GM18517 (cell line): ENCODE results near the gene TDRD12.

Experiments
- ATAC-seq: cut with Tn5 transposase; IDR thresholded peaks from one replicate; pipeline ENCODE4 v1.9.1; 2021; ENCODE audit warnings: mild to moderate bottlenecking, moderate library complexity; ENCODE audit not compliant: unreplicated experiment

TDRD12 gene

GRCh38 chr19:32719611-32720059, at the start of gene TDRD12:
TDRD12 (plus strand) TSS chr19:32719767; CDS start chr19:32720073, 306 bp downstream.
- no peak for ATAC-seq

- no peak for ATAC-seq
Measured at GRCh38 chr19:32671883-32672593, 47.5 kb upstream of the TDRD12 start.

DNA sequence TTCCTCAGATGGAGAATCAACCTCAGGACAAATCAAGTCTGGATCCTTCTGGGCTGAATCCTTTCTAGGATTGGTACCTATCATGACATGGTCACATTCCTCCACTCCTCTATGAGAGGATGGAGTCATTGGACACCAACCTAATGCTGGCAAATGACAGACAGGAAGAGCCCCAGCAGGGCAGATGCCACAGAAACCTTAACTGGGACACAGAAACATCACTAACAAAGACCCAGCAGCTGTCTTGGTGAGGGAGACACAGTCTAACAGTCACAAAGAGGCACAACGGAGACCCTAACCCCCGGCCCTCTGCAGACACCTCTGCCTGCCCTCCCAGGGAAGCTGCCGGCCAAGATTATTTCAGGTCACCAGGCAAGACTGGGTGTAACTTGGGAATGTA, 46.7 kb upstream of the TDRD12 start:
- no peak for ATAC-seq

DNA sequence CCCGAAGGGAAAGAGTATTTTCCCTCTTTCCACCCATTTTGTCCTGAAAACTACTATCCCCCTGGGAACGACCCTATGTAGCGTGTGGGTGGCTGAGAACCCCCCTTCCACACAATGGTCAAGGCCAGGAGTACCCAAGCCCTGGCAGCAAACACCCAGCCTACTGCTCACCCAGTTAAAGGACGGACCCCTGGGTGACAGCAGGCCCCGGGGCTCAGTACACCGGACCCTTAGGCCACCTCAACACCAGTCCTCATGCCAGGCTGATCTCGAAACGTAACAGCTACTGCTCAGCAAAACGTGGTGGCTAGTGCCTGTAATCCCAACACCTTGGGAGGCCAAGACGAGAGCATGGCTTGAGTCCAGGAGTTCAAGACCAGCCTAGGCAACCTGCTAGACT, 46.0 kb upstream of the TDRD12 start:
- ATAC-seq: no peak

GRCh38 chr19:32674153-32674930, 45.2 kb upstream of the TDRD12 start:
- ATAC-seq: no peak

- peak; percentile 97 for ATAC-seq
Measured at GRCh38 chr19:32674931-32675719, 44.4 kb upstream of the TDRD12 start, which contains the start of gene ANKRD27. ANKRD27 (minus strand) TSS chr19:32675180; CDS start chr19:32659015, 16,165 bp downstream.

DNA sequence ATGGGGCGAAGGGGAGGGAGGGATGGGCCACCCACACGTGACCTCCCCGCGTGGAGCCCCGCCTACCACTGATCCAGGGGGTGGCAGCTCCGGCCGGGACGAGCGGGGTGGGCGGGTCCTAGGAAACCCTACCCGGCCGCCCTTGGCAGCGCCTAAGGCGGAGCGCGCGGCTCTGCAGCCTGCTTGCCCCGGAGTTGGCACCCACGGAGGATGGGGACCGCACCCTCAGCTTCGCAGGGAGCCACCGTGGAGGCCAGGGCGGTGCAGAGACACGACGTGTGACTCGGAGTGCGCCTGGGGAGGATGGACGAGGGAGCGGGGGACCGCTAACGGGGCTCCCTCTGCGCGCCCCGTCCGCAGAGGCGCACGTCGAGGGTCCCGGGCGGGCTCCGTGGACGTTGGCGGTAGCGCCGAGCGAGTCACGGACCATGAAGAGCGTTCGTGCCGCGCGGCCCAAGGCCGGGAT, 43.8 kb upstream of the TDRD12 start, which contains the start of gene RGS9BP:
RGS9BP (plus strand) TSS at position 129 of the 466 bp plus-strand sequence. CDS start 416 bp downstream, outside the sequence.
- ATAC-seq: no peak

- ATAC-seq: no peak
Measured at GRCh38 chr19:32676186-32676894, 43.2 kb upstream of the TDRD12 start.

GRCh38 chr19:32676895-32677359, 42.6 kb upstream of the TDRD12 start:
- no peak for ATAC-seq

DNA sequence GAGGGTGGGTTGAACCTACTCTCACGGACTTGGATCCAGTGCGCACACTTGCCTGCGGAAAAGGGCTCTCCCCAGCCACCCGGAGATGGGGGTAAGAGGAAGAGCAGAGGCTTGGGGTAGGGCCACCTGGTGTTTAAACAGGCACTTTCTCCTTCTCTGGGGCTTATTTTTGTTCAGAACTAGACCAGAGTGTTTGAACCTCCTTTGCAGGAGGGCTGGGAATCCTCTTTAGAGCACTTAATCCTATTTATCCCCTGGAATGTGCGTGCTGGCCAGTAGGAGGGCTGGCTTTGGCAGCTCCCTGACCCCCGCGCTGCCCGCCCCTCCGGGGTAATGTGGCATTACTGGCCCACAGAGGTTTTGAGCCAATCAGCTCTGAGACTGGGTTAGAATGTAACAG, 41.9 kb upstream of the TDRD12 start:
- ATAC-seq: no peak

DNA sequence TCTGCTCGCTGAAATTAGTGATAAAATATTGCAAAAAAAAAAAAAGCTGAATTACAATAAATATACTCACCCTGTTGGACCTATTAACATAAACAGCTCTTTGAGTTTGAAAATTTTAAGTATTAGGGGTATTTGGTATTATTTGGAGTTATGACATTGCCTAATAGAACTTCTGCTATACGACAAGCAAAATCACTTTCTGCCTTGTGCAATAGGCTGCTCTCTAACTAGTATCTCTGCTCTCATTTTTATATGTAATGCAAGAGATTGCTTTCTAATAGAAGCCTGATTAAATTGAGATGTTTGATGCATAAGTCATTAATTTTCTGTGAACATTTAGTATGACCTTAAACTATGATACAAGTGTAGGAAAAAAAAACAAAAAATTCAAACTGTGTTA, 38.6 kb upstream of the TDRD12 start:
- no peak for ATAC-seq

- no peak for ATAC-seq
Measured at GRCh38 chr19:32682317-32682716, 37.2 kb upstream of the TDRD12 start.

- no peak for ATAC-seq
Measured at GRCh38 chr19:32686847-32687475, 32.6 kb upstream of the TDRD12 start.

- ATAC-seq: no peak
Measured at GRCh38 chr19:32687681-32688080, 31.9 kb upstream of the TDRD12 start.

- ATAC-seq: no peak
Measured at GRCh38 chr19:32688311-32688710, 31.3 kb upstream of the TDRD12 start.

DNA sequence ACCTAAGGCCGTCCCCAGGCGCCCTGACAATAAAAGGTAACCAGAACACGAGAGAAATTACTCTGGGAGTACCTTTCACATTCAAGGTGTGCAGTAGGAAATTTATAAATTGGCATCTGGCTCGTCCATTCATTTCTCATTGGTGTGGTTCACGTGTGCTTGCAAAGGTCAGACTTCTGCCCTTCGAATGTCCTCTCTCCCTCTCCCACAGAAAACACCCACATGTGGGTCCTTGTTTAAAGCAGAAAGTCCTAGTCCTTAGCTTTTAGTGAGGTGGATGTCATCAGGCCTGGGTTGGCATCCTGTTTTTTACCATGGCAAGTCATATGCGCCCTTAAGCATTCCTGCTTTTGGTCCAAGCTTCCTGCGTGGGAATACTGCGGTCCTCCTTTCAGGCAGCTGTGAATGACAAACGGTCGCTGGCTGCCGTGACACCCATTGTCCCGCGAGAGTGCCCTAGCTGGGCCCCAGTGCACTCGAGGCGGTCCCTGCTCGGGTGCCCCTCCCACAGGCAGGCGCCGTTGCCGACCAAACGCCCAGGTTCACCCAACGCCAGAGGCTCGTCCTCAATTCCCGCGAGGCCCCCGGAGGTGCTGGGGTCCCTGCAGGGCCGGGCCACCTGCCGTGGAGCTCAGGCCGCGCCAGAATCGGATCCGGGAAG, 28.1 kb upstream of the TDRD12 start, which contains the start of gene NUDT19:
NUDT19 (plus strand) TSS at position 531 of the 661 bp plus-strand sequence. CDS start 140 bp downstream, outside the sequence.
- ATAC-seq: peak; percentile 80

GRCh38 chr19:32691952-32692726, 27.4 kb upstream of the TDRD12 start:
- peak; percentile 46 for ATAC-seq

DNA sequence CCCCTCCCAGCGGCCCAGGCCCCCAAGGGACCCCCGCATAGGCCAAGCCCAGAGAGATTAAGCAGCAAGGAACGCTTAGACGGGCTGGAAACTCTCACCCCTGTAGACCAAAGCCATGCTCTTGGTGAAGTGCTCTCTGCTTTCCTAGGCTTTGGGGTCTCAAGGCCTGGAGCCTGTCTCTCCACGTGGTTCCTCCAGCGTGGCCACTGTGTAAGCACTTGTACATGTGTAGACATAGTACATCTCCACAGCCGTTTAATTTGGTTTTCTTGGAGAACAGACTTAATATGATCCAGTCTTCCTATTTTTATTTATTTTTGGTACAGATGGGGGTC, 26.9 kb upstream of the TDRD12 start:
- ATAC-seq: peak; percentile 22
